H1 (cell line): ENCODE measurements around the gene CHAT. TPM values are rescaled to one million over a fixed set of nuclear protein-coding genes. Genes with fewer than 3 reads are reported as not detected.

ENCODE experiments used
- BACH1 ChIP-seq: IDR thresholded peaks from 2 replicates; pipeline ENCODE4 v1.6.1; 2012; ENCODE audit warnings: low read length, improper control_type of control experiment
- KDM4A ChIP-seq: IDR thresholded peaks from one replicate; pipeline ENCODE4 v1.7.1; 2012; ENCODE audit warnings: low read depth, mild to moderate bottlenecking, moderate library complexity, low read length, inconsistent platforms; ENCODE audit not compliant: severe bottlenecking
- NANOG ChIP-seq: IDR thresholded peaks from 2 replicates; pipeline ENCODE4 v1.6.1; 2011; ENCODE audit warnings: low read length, low read depth, mild to moderate bottlenecking, inconsistent platforms; ENCODE audit not compliant: insufficient read depth, poor library complexity, severe bottlenecking
- polyA plus RNA-seq, 7 experiments: library from polyadenylated mRNA; depleted of rRNA in 3 of 7; stranded (reverse) in 5 of 7; unstranded in 2 of 7; fragments of >200 nt in 5 of 7; fragments of 200-250 nt in 2 of 7; gene quantifications; 1 replicate in 5 of 7; 2 replicates in 1 of 7; 4 replicates in 1 of 7; pipeline versions ENCODE4 v1.2.1 to v1.2.3, GENCODE V29; 2011 to 2013; ENCODE audit warnings: missing spikeins in 2 of 7, mixed read lengths in 2 of 7
- total RNA-seq: library from RNA; stranded (reverse); fragmentation: NEBNext Ultra II Directional; extraction: Animal tissue kit (Norgen Biotek cat#: 25700); gene quantifications from 2 replicates; pipeline ENCODE4 v1.2.1, GENCODE V29; 2021

Gene CHAT
- total and polyA plus RNA-seq, 2 of the 8 experiments (the other 6 are each of a cell fraction or from before 2014, with no cell fraction given) = not detected

DNA sequence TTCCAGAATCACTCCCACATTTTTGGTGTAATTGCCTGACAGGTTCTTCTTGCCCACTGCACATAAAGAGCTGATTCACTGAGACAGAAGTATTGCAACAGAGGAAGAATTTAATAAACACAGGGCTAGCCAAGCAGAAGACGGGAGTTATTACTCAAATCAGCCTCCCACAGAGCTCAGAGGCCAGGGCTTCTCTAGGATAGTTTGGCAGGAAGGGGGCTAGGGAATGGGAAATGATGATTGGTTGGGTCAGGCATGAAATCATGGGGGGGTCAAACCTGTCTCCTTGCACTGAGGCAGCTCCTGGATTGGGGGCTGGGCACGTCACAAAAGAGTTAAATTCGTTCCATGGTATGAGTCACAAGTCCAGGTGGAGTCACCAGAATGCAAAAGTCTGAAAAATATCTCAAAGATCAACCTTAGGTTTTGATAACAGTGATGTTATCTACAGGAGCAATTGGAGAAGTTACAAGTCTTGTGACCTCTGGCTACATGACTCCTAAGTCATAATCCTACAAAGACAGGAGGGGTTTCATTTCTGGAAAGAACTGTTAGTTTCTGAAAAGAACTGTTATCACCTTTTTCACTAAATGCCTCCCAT, 44.7 kb upstream of the CHAT start (continued):
- TF ChIP-seq NANOG (no peak), BACH1 (no peak), KDM4A (no peak)
